Jurkat, Clone E6-1 (cell line): ENCODE results near the gene AJM1.
A peak's percentile ranks its signal among the peaks of the same experiment; 100 is the strongest.
"Not testable (repeated sequence)": the region's sequence is repeated elsewhere in the genome, so short reads cannot be mapped to it uniquely, and the experiment has no call there.

Source experiments
- DNase-seq: peaks from one replicate; pipeline ENCODE4 v3.0.0-alpha.2; 2011; ENCODE audit warnings: low read depth, low spot score
- H3K4me3 ChIP-seq: 2 replicates; pipeline ENCODE4 v1.5.1; 2011; ENCODE audit warnings: mild to moderate bottlenecking, low read length, control low read depth, moderate library complexity

Gene AJM1

GRCh38 chr9:136840877-136841645, 1.2 kb upstream of the AJM1 start:
- peak; percentile 32 for DNase-seq
- no peak overlapping the region for H3K4me3 ChIP-seq

GRCh38 chr9:136841646-136842379, 465 bp upstream of the AJM1 start:
- H3K4me3 ChIP-seq, DNase-seq: not testable (repeated sequence)

- not testable (repeated sequence) for DNase-seq, H3K4me3 ChIP-seq
Observed at GRCh38 chr9:136843159-136843800, 1.0 kb downstream of the AJM1 start.

- DNase-seq, H3K4me3 ChIP-seq: not testable (repeated sequence)
Observed at GRCh38 chr9:136843801-136844740, 1.8 kb downstream of the AJM1 start.

GRCh38 chr9:136844761-136845464, 2.6 kb downstream of the AJM1 start:
- H3K4me3 ChIP-seq = no peak overlapping the region
- DNase-seq = no peak

GRCh38 chr9:136845465-136846260, 3.4 kb downstream of the AJM1 start:
- H3K4me3 ChIP-seq = no peak overlapping the region
- no peak for DNase-seq

GRCh38 chr9:136846376-136847087, 4.3 kb downstream of the AJM1 start:
- no peak overlapping the region for H3K4me3 ChIP-seq

GRCh38 chr9:136847088-136847825, 5.0 kb downstream of the AJM1 start:
- no peak for DNase-seq
- peak overlapping the region; percentile 80 for H3K4me3 ChIP-seq

More at GRCh38 chr9:136846376-136847087, 4.3 kb downstream of the AJM1 start:
- no peak for DNase-seq

- H3K4me3 ChIP-seq = peak overlapping the region; percentile 80
- peak; percentile 51 for DNase-seq
Observed at GRCh38 chr9:136847826-136848392, 5.6 kb downstream of the AJM1 start.

GRCh38 chr9:136848393-136849037, 6.2 kb downstream of the AJM1 start:
- DNase-seq = no peak

GRCh38 chr9:136849038-136849959, 7.0 kb downstream of the AJM1 start, which contains the start of gene PHPT1:
Gene PHPT1, plus strand, starts transcription at chr9:136849409. Its CDS starts 22 bp downstream, at chr9:136849431.
- DNase-seq = peak; percentile 98
- peak within 1 kb of the TSS; percentile 80 for H3K4me3 ChIP-seq

More at GRCh38 chr9:136848393-136849037, 6.2 kb downstream of the AJM1 start:
- H3K4me3 ChIP-seq = peak overlapping the region; percentile 80

GRCh38 chr9:136849960-136850865, 7.9 kb downstream of the AJM1 start:
- H3K4me3 ChIP-seq = peak overlapping the region; percentile 80
- DNase-seq = no peak
